Liver (tissue), 9 donors: ENCODE measurements around the gene CMBL. TPM values are rescaled to one million over a fixed set of nuclear protein-coding genes. Genes with fewer than 3 reads are reported as not detected.

Experiments
- DNase-seq: peaks from one replicate; pipeline ENCODE4 v3.0.0-alpha.2; 2017; ENCODE audit warnings: low spot score
- H3K27ac ChIP-seq, 2 donors: one replicate each; pipeline ENCODE4 v1.7.0; 2013; ENCODE audit warnings: inconsistent platforms in 2 of 2, low read length in 2 of 2, control low read depth in 1 of 2, low read depth in 1 of 2, mild to moderate bottlenecking in 1 of 2
- H3K27me3 ChIP-seq, 4 donors: one replicate each; pipeline versions ENCODE4 v1.6.1 to v1.7.0; 2013; ENCODE audit warnings: low read length in 3 of 4, inconsistent platforms in 1 of 4, mild to moderate bottlenecking in 1 of 4, moderate library complexity in 1 of 4; ENCODE audit not compliant: control insufficient read depth in 4 of 4, insufficient read depth in 4 of 4
- H3K36me3 ChIP-seq, 4 donors: one replicate each; pipeline versions ENCODE4 v1.6.1 to v1.7.0; 2013; ENCODE audit warnings: low read length in 3 of 4, mild to moderate bottlenecking in 3 of 4, low read depth in 1 of 4, moderate library complexity in 1 of 4; ENCODE audit not compliant: control insufficient read depth in 4 of 4, insufficient read depth in 3 of 4
- H3K4me1 ChIP-seq, 4 donors: one replicate each; pipeline versions ENCODE4 v1.6.1 to v1.7.0; 2013; ENCODE audit warnings: low read length in 3 of 4, mild to moderate bottlenecking in 3 of 4, moderate library complexity in 1 of 4; ENCODE audit not compliant: control insufficient read depth in 4 of 4, insufficient read depth in 4 of 4
- H3K4me3 ChIP-seq, 3 donors: one replicate each; pipeline versions ENCODE4 v1.6.1 to v1.7.0; 2013; ENCODE audit warnings: low read length in 3 of 3, control low read depth in 1 of 3, low read depth in 1 of 3, mild to moderate bottlenecking in 1 of 3
- H3K9ac ChIP-seq, 2 donors: one replicate each; pipeline ENCODE4 v1.7.0; 2013; ENCODE audit warnings: low read length in 2 of 2, mild to moderate bottlenecking in 2 of 2, moderate library complexity in 2 of 2, control low read depth in 1 of 2, low read depth in 1 of 2
- H3K9me3 ChIP-seq, 4 donors: one replicate each; pipeline versions ENCODE4 v1.6.1 to v1.7.0; 2013; ENCODE audit warnings: low read length in 3 of 4; ENCODE audit not compliant: control insufficient read depth in 4 of 4
- EGR1 ChIP-seq, 2 donors: IDR thresholded peaks; 2 replicates each; pipeline ENCODE4 v1.6.1; 2016 to 2018; ENCODE audit warnings: antibody characterized with exemption in 2 of 2, low read depth in 2 of 2
- FOXA2 ChIP-seq: IDR thresholded peaks from 2 replicates; pipeline ENCODE4 v1.6.1; 2016; ENCODE audit warnings: antibody characterized with exemption
- GABPA ChIP-seq, 2 donors: IDR thresholded peaks in 1 of 2; conservative IDR thresholded peaks in 1 of 2; 2 replicates each; pipeline ENCODE4 v1.6.1; 2016; ENCODE audit warnings: antibody characterized with exemption in 2 of 2, mild to moderate bottlenecking in 1 of 2, moderate library complexity in 1 of 2
- HNF4A ChIP-seq, 2 donors: conservative IDR thresholded peaks; 2 replicates each; pipeline ENCODE4 v1.6.1; 2016; ENCODE audit warnings: antibody characterized with exemption in 2 of 2, mild to moderate bottlenecking in 2 of 2
- HNF4G ChIP-seq: IDR thresholded peaks from 2 replicates; pipeline ENCODE4 v1.6.1; 2016; ENCODE audit warnings: antibody characterized with exemption
- JUND ChIP-seq, 2 donors: IDR thresholded peaks; 2 replicates each; pipeline ENCODE4 v1.6.1; 2016; ENCODE audit warnings: antibody characterized with exemption in 2 of 2
- NR2F2 ChIP-seq: IDR thresholded peaks from 2 replicates; pipeline ENCODE4 v1.6.1; 2016; ENCODE audit warnings: antibody characterized with exemption
- RAD21 ChIP-seq, 2 donors: IDR thresholded peaks; 2 replicates each; pipeline ENCODE4 v1.6.1; 2016; ENCODE audit warnings: antibody characterized with exemption in 2 of 2, mild to moderate bottlenecking in 2 of 2
- RXRA ChIP-seq, 2 donors: IDR thresholded peaks; 2 replicates each; pipeline ENCODE4 v1.6.1; 2017 to 2018; ENCODE audit warnings: antibody characterized with exemption in 2 of 2, mild to moderate bottlenecking in 1 of 2
- SP1 ChIP-seq: IDR thresholded peaks from 2 replicates; pipeline ENCODE4 v1.6.1; 2018; ENCODE audit warnings: antibody characterized with exemption, mild to moderate bottlenecking
- TAF1 ChIP-seq: conservative IDR thresholded peaks from 2 replicates; pipeline ENCODE4 v1.6.1; 2016; ENCODE audit warnings: antibody characterized with exemption, mild to moderate bottlenecking
- YY1 ChIP-seq: IDR thresholded peaks from 2 replicates; pipeline ENCODE4 v1.6.1; 2016; ENCODE audit warnings: antibody characterized with exemption, mild to moderate bottlenecking
- WGBS: extraction: QIAGEN DNeasy Blood & Tissue Kit; methylation state at CpG from one replicate; pipeline ENCODE4 v1.1.7; 2013; 5-methylcytosine and 5-hydroxymethylcytosine counted together
- polyA plus RNA-seq, 2 donors: library from polyadenylated mRNA; stranded (reverse) in 1 of 2; unstranded in 1 of 2; fragments of 200-250 nt in 1 of 2; fragments of >200 nt in 1 of 2; fragmentation: Nextera tagmentation in 1 of 2; extraction: Ambion mirVana in 1 of 2; gene quantifications; one replicate each; pipeline versions ENCODE4 v1.2.1 to v1.2.3, GENCODE V29; 2013 to 2015
- total RNA-seq, 2 donors: library from RNA; depleted of rRNA; stranded (reverse); fragments of >200 nt; gene quantifications; one replicate each; pipeline ENCODE4 v1.2.3, GENCODE V29; 2014
- TF ChIP-seq, protein P1 (sequence below): IDR thresholded peaks from 2 replicates; pipeline ENCODE4 v1.6.1; 2016; ENCODE audit warnings: antibody characterized with exemption, mild to moderate bottlenecking
- TF ChIP-seq, protein P2 (sequence below): IDR thresholded peaks from 2 replicates; pipeline ENCODE4 v1.6.1; 2016; ENCODE audit warnings: antibody characterized with exemption
- TF ChIP-seq, protein P3 (sequence below): IDR thresholded peaks from 2 replicates; pipeline ENCODE4 v1.6.1; 2016; ENCODE audit warnings: antibody characterized with exemption
- TF ChIP-seq, protein P4 (sequence below): fragments of 150-350 bp; IDR thresholded peaks from 2 replicates; pipeline ENCODE4 v1.5.1; 2017; ENCODE audit warnings: improper control_type of control experiment, low read depth, low read length; ENCODE audit not compliant: missing input control
- TF ChIP-seq, protein P5 (sequence below): IDR thresholded peaks from 2 replicates; pipeline ENCODE4 v1.6.1; 2016; ENCODE audit warnings: antibody characterized with exemption
- donor health status: healthy.
- donor health status: healthy.
- donor health status: healthy.
- donor health status: healthy.
- donor health status: healthy.

The CMBL gene
- total and polyA plus RNA-seq, 4 donors = 6.8 to 56.1 (median 41.7) TPM

DNA sequence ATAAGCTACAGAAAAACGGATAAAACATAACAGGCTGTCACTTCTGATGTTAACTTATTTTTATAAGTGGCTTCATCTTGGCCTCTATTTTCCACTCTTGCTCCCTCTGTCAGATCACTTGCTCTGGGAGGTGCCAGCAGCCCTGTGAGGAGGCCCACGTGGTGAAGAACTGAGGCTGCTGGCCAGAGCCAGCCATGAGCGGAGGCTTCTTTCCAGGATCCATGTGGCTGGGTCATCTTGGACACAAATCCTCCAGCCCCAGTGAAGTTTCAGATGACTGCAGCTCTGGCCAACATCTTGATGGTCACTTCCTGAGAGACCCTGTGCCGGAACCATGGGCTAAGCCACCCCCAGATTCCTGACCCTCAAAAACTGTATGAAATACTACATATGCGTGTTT, 7.5 kb upstream of the CMBL start:
- DNase-seq = no peak
- no peaks in the 10 kb centered on the region for H3K27me3 ChIP-seq
- no peak for TF ChIP-seq FOXA2
- TF ChIP-seq HNF4G = no peak
- TF ChIP-seq YY1 = no peak
- TF ChIP-seq, protein P1, sequence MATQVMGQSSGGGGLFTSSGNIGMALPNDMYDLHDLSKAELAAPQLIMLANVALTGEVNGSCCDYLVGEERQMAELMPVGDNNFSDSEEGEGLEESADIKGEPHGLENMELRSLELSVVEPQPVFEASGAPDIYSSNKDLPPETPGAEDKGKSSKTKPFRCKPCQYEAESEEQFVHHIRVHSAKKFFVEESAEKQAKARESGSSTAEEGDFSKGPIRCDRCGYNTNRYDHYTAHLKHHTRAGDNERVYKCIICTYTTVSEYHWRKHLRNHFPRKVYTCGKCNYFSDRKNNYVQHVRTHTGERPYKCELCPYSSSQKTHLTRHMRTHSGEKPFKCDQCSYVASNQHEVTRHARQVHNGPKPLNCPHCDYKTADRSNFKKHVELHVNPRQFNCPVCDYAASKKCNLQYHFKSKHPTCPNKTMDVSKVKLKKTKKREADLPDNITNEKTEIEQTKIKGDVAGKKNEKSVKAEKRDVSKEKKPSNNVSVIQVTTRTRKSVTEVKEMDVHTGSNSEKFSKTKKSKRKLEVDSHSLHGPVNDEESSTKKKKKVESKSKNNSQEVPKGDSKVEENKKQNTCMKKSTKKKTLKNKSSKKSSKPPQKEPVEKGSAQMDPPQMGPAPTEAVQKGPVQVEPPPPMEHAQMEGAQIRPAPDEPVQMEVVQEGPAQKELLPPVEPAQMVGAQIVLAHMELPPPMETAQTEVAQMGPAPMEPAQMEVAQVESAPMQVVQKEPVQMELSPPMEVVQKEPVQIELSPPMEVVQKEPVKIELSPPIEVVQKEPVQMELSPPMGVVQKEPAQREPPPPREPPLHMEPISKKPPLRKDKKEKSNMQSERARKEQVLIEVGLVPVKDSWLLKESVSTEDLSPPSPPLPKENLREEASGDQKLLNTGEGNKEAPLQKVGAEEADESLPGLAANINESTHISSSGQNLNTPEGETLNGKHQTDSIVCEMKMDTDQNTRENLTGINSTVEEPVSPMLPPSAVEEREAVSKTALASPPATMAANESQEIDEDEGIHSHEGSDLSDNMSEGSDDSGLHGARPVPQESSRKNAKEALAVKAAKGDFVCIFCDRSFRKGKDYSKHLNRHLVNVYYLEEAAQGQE = no peak
- TF ChIP-seq JUND (IDR thresholded peaks at IDR 0.05) = no peak
- no peak for TF ChIP-seq RAD21 (IDR thresholded peaks at IDR 0.05)
- no peak for TF ChIP-seq GABPA (IDR thresholded peaks at IDR 0.05 in 1 of 2, conservative IDR thresholded peaks at IDR 0.05 in 1 of 2)
- no peak for TF ChIP-seq SP1
- TF ChIP-seq, protein P2, sequence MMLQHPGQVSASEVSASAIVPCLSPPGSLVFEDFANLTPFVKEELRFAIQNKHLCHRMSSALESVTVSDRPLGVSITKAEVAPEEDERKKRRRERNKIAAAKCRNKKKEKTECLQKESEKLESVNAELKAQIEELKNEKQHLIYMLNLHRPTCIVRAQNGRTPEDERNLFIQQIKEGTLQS = no peak
- TF ChIP-seq EGR1 (IDR thresholded peaks at IDR 0.05; ENCODE audit: low read depth in 2 of 2) = no peak
- TF ChIP-seq, protein P3, sequence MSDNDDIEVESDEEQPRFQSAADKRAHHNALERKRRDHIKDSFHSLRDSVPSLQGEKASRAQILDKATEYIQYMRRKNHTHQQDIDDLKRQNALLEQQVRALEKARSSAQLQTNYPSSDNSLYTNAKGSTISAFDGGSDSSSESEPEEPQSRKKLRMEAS = no peak
- no peak for TF ChIP-seq HNF4A (conservative IDR thresholded peaks at IDR 0.05)
- no peak for TF ChIP-seq TAF1
- TF ChIP-seq RXRA (IDR thresholded peaks at IDR 0.05) = no peak
- TF ChIP-seq, protein P4, sequence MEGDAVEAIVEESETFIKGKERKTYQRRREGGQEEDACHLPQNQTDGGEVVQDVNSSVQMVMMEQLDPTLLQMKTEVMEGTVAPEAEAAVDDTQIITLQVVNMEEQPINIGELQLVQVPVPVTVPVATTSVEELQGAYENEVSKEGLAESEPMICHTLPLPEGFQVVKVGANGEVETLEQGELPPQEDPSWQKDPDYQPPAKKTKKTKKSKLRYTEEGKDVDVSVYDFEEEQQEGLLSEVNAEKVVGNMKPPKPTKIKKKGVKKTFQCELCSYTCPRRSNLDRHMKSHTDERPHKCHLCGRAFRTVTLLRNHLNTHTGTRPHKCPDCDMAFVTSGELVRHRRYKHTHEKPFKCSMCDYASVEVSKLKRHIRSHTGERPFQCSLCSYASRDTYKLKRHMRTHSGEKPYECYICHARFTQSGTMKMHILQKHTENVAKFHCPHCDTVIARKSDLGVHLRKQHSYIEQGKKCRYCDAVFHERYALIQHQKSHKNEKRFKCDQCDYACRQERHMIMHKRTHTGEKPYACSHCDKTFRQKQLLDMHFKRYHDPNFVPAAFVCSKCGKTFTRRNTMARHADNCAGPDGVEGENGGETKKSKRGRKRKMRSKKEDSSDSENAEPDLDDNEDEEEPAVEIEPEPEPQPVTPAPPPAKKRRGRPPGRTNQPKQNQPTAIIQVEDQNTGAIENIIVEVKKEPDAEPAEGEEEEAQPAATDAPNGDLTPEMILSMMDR = no peak
- TF ChIP-seq, protein P5, sequence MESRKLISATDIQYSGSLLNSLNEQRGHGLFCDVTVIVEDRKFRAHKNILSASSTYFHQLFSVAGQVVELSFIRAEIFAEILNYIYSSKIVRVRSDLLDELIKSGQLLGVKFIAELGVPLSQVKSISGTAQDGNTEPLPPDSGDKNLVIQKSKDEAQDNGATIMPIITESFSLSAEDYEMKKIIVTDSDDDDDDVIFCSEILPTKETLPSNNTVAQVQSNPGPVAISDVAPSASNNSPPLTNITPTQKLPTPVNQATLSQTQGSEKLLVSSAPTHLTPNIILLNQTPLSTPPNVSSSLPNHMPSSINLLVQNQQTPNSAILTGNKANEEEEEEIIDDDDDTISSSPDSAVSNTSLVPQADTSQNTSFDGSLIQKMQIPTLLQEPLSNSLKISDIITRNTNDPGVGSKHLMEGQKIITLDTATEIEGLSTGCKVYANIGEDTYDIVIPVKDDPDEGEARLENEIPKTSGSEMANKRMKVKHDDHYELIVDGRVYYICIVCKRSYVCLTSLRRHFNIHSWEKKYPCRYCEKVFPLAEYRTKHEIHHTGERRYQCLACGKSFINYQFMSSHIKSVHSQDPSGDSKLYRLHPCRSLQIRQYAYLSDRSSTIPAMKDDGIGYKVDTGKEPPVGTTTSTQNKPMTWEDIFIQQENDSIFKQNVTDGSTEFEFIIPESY = no peak
- TF ChIP-seq NR2F2 = no peak
- H3K4me1 ChIP-seq = peaks cover 0 to 10% (median 6%) of the 10 kb centered on the region in 4 donors
- no peak overlapping the region for H3K9ac ChIP-seq
- H3K9me3 ChIP-seq = no peaks in the 10 kb centered on the region
- WGBS = 90% methylated on average over 5 of the region's 5 CpGs
- H3K4me3 ChIP-seq = no peak overlapping the region
- H3K36me3 ChIP-seq = no peaks in the 10 kb centered on the region
- H3K27ac ChIP-seq = no peak overlapping the region
